GM10847 (cell line): Measurements from ENCODE around the gene GPR176.

Source experiments
- POLR2A ChIP-seq: IDR thresholded peaks from 2 replicates; pipeline ENCODE4 v1.6.1; 2011; ENCODE audit not compliant: insufficient read length; ENCODE audit errors: extremely low read depth

Gene GPR176

DNA sequence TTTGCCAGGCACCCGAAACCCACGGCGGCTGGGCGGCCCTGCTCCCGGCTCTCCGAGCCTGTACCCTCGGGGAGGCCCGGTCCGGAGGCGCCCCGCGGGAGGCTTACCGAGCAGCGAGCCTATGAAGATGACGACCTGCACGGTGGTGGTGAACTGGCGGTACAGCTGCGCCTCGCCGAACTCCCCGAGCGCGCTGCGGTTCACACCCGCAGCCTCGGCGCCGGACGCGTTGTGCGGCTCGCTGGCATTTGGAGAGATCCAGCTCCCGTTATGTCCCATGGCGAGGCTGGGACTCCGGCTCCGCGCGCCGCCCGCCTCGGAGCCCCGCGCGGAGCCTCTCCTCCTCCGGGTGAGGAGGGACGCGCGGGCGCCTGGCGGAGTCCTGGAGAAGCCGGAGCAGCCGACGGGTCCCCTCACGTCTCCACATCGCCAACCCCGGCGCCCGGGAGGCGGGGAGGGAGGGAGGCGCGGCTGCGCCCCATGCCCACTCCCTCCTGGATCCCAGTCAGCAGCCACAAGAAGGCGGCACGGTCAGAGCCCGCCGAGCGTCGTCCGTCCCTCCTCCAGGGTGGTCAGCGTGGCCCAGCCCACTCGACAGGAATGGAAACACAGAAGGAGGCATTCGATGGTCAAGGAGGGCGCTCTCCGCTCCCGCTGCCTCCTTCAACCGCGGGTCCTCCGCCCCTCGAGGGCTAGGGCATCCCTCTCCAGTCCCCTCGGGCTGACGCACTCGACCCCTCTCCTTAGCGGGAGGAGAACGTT is at the start of gene GPR176:
GPR176 (minus strand) TSS at position 519 of the 762 bp plus-strand sequence; CDS start at position 279, 240 bp downstream.
- no peak for TF ChIP-seq POLR2A

GRCh38 chr15:39969002-39969394 is 48.9 kb upstream of the GPR176 start:
- TF ChIP-seq POLR2A: no peak

GRCh38 chr15:39968273-39969001 is 48.4 kb upstream of the GPR176 start:
- TF ChIP-seq POLR2A: no peak

DNA sequence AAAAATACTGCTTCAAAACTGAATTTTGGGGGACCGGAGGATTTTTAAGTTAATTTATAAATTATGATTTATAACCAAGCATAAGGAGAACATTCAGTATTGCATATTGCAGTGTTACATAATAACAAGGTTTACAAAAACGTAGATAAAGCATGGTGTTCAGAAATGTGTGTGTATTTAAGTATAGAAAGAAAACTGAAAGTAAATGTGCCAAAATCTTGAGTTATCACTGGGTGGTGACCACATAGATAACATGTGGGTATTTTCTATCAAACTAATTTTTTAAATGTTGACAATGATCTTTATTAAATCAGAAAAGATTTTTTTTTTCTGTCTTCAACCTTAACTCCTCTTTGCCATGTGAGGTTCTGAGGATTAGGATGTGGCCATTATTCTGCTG is 46.5 kb upstream of the GPR176 start:
- no peak for TF ChIP-seq POLR2A

DNA sequence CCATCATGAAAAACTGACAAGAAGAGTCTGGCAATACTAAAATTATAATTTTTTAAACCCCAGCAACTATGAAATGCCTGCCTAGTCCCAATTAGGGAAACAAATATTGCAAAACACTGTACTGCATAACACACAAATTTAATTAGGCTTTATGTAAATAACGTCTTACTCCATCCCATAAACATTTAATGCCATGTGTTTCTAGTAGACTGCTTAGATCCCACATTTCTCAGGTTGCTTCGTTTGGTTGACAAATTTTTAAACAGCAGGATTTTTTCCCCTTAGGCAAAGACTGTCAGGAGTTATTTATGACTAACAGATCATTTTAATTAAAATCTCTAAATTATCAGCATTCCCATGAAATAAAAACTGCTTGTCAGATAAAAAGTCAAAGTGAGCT is 43.7 kb upstream of the GPR176 start:
- TF ChIP-seq POLR2A: no peak

- no peak for TF ChIP-seq POLR2A
These were observed 41.0 kb upstream of the GPR176 start for GRCh38 chr15:39961051-39961450.

GRCh38 chr15:39960411-39960810 is 40.3 kb upstream of the GPR176 start:
- no peak for TF ChIP-seq POLR2A

GRCh38 chr15:39959411-39959810 is 39.3 kb upstream of the GPR176 start:
- TF ChIP-seq POLR2A: no peak

DNA sequence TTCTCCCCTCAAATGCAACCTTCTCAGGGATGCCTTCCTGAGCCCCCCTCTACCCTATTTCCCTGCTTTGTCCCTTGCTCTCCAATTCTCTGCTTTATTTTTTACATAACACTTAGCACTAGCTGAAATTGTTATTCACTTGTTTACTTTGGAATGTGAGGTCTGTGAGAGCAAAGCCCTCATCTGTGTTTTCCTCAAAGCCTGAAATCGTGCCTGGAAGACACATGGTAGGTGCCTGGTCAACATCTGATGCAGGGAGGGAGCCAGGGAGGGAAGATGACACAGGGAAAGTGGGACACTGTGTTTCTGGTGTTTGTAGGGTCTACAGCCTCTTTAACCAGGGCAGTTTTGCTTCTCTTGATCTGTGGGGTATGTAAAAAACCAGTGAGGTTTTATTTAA is 37.4 kb upstream of the GPR176 start:
- no peak for TF ChIP-seq POLR2A

- no peak for TF ChIP-seq POLR2A
These were observed 33.5 kb upstream of the GPR176 start for GRCh38 chr15:39953521-39953920.

DNA sequence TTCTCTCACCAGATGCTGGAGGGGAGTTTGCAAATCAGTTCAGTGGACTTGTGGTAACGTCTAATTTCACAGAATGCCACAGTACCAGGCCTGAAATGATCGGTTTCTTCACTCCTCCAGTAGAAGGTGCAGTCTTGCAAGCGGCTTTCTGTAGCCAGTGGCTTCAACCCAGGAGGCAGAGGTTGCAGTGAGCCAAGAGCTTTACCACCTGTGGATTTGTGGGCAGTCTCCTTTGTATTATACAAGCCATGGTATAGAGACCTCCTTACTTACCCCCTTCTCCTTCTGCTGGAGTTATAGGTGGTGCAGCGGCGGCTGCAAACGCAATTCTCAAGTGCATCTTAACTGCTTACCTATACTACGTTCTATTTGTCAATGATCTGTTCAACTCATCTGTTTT is 31.5 kb upstream of the GPR176 start:
- no peak for TF ChIP-seq POLR2A

- TF ChIP-seq POLR2A: no peak
These were observed 28.8 kb upstream of the GPR176 start for GRCh38 chr15:39948817-39949216.

DNA sequence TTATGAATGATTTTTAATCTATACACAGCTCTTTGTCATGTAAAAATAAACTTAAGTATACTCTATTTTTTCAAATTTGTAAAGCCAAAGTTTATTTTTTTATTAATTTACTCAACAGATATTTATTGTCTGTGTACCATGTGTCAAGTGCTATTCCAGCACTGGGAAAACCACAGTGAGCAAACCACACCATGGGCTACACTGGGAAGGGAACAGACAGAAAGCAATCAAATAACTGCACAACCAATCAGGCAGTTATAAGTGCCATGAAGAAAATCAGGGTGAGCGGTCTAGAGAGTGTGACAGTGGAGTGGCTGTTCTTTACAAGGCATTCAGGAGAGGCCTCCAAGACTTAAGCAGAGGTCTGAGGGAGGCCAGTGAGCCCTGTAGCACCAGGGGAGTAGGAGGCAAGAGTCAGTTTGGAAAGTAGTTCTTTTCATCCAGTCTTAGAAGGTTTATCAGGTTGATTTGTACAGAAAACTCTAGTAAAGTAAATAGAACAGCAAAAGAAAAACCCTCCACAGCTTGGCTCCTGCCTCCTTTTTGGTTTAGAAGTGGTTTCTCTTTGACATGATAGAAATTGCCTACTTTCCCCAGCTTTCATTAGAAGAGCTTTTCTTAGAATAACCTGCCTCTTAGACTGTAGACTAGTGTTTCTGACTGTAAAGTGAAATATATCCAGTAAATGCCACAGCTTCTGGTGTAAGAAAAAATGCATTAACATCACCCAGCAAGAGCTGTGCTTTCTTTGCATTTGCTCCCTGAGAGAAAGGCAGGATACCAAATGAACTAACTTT is 27.5 kb upstream of the GPR176 start:
- TF ChIP-seq POLR2A: no peak

DNA sequence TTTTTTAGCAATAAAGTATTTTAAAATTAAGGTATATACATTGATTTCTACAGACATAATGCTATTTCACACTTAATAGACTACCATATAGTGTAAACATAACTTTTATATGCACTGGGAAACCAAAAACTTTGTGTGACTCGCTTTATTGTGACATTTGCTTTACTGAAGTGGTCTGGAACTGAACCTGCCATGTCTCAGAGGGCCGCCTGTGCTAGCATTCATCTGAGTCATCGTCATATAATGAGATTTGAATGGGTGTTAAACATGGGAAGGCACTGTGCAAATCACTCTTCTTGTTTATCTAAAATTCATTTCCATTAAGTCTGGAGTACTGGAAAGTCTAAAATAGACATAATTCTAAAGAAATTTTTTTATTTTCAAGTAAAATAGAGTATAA is 26.8 kb upstream of the GPR176 start:
- TF ChIP-seq POLR2A: no peak

GRCh38 chr15:39944726-39945125 is 24.7 kb upstream of the GPR176 start:
- TF ChIP-seq POLR2A: no peak

DNA sequence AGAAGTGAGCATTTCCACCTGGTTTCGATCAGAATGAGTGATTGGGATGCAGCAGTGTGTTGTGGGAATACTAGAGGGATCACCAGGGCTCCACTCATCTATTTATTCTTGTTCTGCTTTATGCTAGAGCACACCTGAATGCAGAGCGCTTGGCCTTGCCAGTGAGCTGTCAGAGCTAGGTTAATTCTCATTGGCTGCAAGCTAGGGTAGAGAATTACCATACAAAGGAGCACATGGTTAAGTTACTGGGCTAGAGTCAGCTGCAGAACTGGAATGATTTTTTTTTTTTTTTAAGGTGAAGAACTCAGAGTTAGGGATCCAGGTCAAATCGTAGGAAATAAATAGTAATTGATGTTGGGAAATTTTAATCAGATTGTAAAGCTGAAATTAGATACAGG is 22.7 kb upstream of the GPR176 start:
- no peak for TF ChIP-seq POLR2A
